H9 (cell line): ENCODE measurements around the gene MYOZ2. TPM values are rescaled to one million over a fixed set of nuclear protein-coding genes. Genes with fewer than 3 reads are reported as not detected.

Experiments
- DNase-seq: peaks from one replicate; pipeline ENCODE4 v3.0.0-alpha.2; 2017
- H2AFZ ChIP-seq: one replicate; pipeline ENCODE4 v1.6.1; 2013; ENCODE audit warnings: mild to moderate bottlenecking, low read length, control low read depth, moderate library complexity
- H2AK5ac ChIP-seq: 2 replicates; pipeline ENCODE4 v1.6.1; 2013; ENCODE audit warnings: low read length, control low read depth, mixed read lengths; ENCODE audit not compliant: insufficient read length
- H2BK120ac ChIP-seq: one replicate; pipeline ENCODE4 v1.6.1; 2013; ENCODE audit warnings: low read depth, mild to moderate bottlenecking, low read length, control low read depth, inconsistent platforms; ENCODE audit not compliant: poor library complexity, severe bottlenecking
- H2BK12ac ChIP-seq: 2 replicates; pipeline ENCODE4 v1.6.1; 2013; ENCODE audit warnings: low read length, control low read depth, mixed read lengths, low read depth; ENCODE audit not compliant: insufficient read length
- H2BK15ac ChIP-seq: 2 replicates; pipeline ENCODE4 v1.6.1; 2013; ENCODE audit warnings: low read depth, low read length, control low read depth
- H2BK20ac ChIP-seq: one replicate; pipeline ENCODE4 v1.6.1; 2013; ENCODE audit warnings: low read depth, mild to moderate bottlenecking, low read length, control low read depth, inconsistent platforms; ENCODE audit not compliant: poor library complexity, severe bottlenecking
- H2BK5ac ChIP-seq: 2 replicates; pipeline ENCODE4 v1.6.1; 2013; ENCODE audit warnings: low read length, control low read depth, mixed read lengths; ENCODE audit not compliant: insufficient read length
- H3K14ac ChIP-seq: 2 replicates; pipeline ENCODE4 v1.6.1; 2013; ENCODE audit warnings: low read length, control low read depth; ENCODE audit not compliant: insufficient read depth
- H3K18ac ChIP-seq: 2 replicates; pipeline ENCODE4 v1.6.1; 2013; ENCODE audit warnings: low read depth, mild to moderate bottlenecking, mixed read lengths, low read length, control low read depth; ENCODE audit not compliant: insufficient read length
- H3K23ac ChIP-seq: 2 replicates; pipeline ENCODE4 v1.6.1; 2013; ENCODE audit warnings: low read length, control low read depth, mixed read lengths, low read depth; ENCODE audit not compliant: insufficient read length
- H3K23me2 ChIP-seq: 2 replicates; pipeline ENCODE4 v1.6.1; 2013; ENCODE audit warnings: low read depth, mild to moderate bottlenecking, mixed read lengths, low read length, control low read depth; ENCODE audit not compliant: insufficient read length, poor library complexity, severe bottlenecking
- H3K27ac ChIP-seq: 2 replicates; pipeline ENCODE4 v1.5.1; 2013; ENCODE audit warnings: low read length, control low read depth, mixed read lengths, low read depth; ENCODE audit not compliant: insufficient read length
- H3K27me3 ChIP-seq: 2 replicates; pipeline ENCODE4 v1.6.1; 2013; ENCODE audit warnings: low read length, control low read depth, inconsistent platforms; ENCODE audit not compliant: insufficient read depth
- H3K4ac ChIP-seq: 2 replicates; pipeline ENCODE4 v1.6.1; 2013; ENCODE audit warnings: low read depth, mild to moderate bottlenecking, control low read depth, inconsistent platforms, low read length, moderate library complexity
- H3K4me1 ChIP-seq: 2 replicates; pipeline ENCODE4 v1.6.1; 2013; ENCODE audit warnings: low read length, control low read depth, inconsistent platforms; ENCODE audit not compliant: insufficient read depth
- H3K4me2 ChIP-seq: 2 replicates; pipeline ENCODE4 v1.6.1; 2013; ENCODE audit warnings: low read length, control low read depth, mixed read lengths; ENCODE audit not compliant: insufficient read length, insufficient read depth
- H3K56ac ChIP-seq: 2 replicates; pipeline ENCODE4 v1.6.1; 2013; ENCODE audit warnings: low read depth, mild to moderate bottlenecking, mixed read lengths, low read length, control low read depth; ENCODE audit not compliant: insufficient read length
- H3K79me1 ChIP-seq: 2 replicates; pipeline ENCODE4 v1.6.1; 2013; ENCODE audit warnings: low read depth, mild to moderate bottlenecking, moderate library complexity, low read length, control low read depth, inconsistent platforms; ENCODE audit not compliant: insufficient read depth, poor library complexity, severe bottlenecking
- H3K79me2 ChIP-seq: 2 replicates; pipeline ENCODE4 v1.6.1; 2013; ENCODE audit warnings: low read length, control low read depth, inconsistent platforms; ENCODE audit not compliant: insufficient read depth
- H3K9ac ChIP-seq: 2 replicates; pipeline ENCODE4 v1.6.1; 2013; ENCODE audit warnings: low read length, control low read depth, mixed read lengths; ENCODE audit not compliant: insufficient read length; ENCODE audit errors: extremely low read depth
- H3K9me3 ChIP-seq: one replicate; pipeline ENCODE4 v1.6.1; 2013; ENCODE audit warnings: low read depth, low read length, inconsistent platforms; ENCODE audit not compliant: control insufficient read depth
- H3T11ph ChIP-seq: one replicate; pipeline ENCODE4 v1.6.1; 2013; ENCODE audit warnings: mild to moderate bottlenecking, low read length, control low read depth, inconsistent platforms
- H4K20me1 ChIP-seq: one replicate; pipeline ENCODE4 v1.6.1; 2013; ENCODE audit not compliant: control insufficient read depth, insufficient read length, insufficient read depth
- H4K5ac ChIP-seq: 2 replicates; pipeline ENCODE4 v1.6.1; 2013; ENCODE audit warnings: low read depth, mild to moderate bottlenecking, mixed read lengths, low read length, control low read depth; ENCODE audit not compliant: insufficient read length
- H4K8ac ChIP-seq: replicated peaks from 2 replicates; pipeline ENCODE4 v1.6.1; 2013; ENCODE audit warnings: low read length, control low read depth, mixed read lengths, low read depth; ENCODE audit not compliant: insufficient read length
- H4K91ac ChIP-seq: 2 replicates; pipeline ENCODE4 v1.6.1; 2013; ENCODE audit warnings: low read depth, mild to moderate bottlenecking, moderate library complexity, mixed read lengths, low read length, control low read depth; ENCODE audit not compliant: insufficient read length
- H3K27ac Mint-ChIP-seq, 3 experiments: 2 replicates in 2 of 3; 3 replicates in 1 of 3; pipeline ENCODE4 v1.8.0; 2020 to 2021; ENCODE audit warnings: mixed read lengths in 3 of 3, mild to moderate bottlenecking in 1 of 3, moderate library complexity in 1 of 3
- H3K27me3 Mint-ChIP-seq: 2 replicates; pipeline ENCODE4 v1.8.0; 2021; ENCODE audit warnings: low read depth, mild to moderate bottlenecking, moderate library complexity, mixed read lengths
- H3K36me3 Mint-ChIP-seq, 3 experiments: 2 replicates in 2 of 3; 3 replicates in 1 of 3; pipeline ENCODE4 v1.8.0; 2020 to 2021; ENCODE audit warnings: low read depth in 3 of 3, mixed read lengths in 3 of 3; ENCODE audit not compliant: insufficient read depth in 1 of 3
- H3K4me1 Mint-ChIP-seq, 2 experiments: 2 replicates each; pipeline ENCODE4 v1.8.0; 2020; ENCODE audit warnings: mixed read lengths in 2 of 2
- H3K4me3 Mint-ChIP-seq, 2 experiments: 2 replicates in 1 of 2; 3 replicates in 1 of 2; pipeline ENCODE4 v1.8.0; 2020 to 2021; ENCODE audit warnings: mild to moderate bottlenecking in 2 of 2, mixed read lengths in 2 of 2, moderate library complexity in 1 of 2
- H3K9me3 Mint-ChIP-seq, 2 experiments: 2 replicates in 1 of 2; 3 replicates in 1 of 2; pipeline ENCODE4 v1.8.0; 2020; ENCODE audit warnings: mild to moderate bottlenecking in 2 of 2, mixed read lengths in 2 of 2, moderate library complexity in 1 of 2
- CTCF ChIP-seq: fragments of 200-600 bp; sonication (generic); conservative IDR thresholded peaks from 3 replicates; pipeline ENCODE4 v1.8.0; 2021; ENCODE audit warnings: antibody characterized with exemption, mild to moderate bottlenecking
- WGBS: extraction: QIAGEN DNeasy Blood & Tissue Kit; methylation state at CpG from one replicate; pipeline ENCODE4 v1.1.7; 2013; ENCODE audit warnings: missing lambda C conversion rate, low lambda C conversion rate, mixed read lengths; ENCODE audit not compliant: insufficient read length; ENCODE audit errors: extremely low coverage; 5-methylcytosine and 5-hydroxymethylcytosine counted together
- total RNA-seq: library from RNA; stranded (reverse); gene quantifications from 2 replicates; pipeline ENCODE4 v1.2.1, GENCODE V29; 2021

Gene MYOZ2
- total RNA-seq, 1 experiment from 2014 or later = not detected

DNA sequence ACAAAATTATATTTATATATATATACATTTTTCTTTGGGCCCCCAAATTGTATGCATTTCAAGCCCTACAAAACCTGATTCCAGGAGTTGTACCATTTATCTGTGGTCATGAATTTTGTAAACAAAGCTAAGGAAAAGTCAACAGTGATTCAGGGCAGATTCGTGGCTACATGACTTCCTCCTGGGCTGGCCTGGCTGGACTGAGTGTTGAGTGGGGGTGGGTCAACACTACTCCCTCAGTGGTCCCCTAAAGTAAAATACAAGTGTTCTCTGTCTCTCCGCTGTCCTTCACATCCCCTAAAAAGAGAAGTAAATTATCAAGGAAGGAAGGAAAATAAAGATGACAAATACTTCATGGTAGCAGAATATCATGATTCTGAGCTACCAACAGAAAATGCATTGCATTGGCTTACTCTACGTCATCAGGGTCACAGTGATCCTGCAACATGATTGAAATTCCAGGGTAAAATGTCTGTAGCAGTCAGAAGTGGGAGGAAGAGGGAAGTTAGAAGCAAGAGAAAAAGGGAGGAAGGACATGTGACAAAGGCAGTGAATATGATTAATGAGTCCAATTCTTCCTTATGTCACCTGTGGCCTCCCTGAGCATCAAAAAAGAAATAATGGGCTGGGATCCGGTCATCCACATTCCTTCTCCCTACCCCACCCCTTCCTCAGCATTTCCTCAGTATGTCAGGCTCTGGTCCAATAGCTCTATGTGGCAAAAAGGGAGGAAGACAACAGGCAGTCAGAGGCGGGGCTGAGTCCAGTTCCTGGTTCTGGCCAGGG lies 42.4 kb upstream of the MYOZ2 start:
- Histone ChIP-seq H3K18ac (no peak overlapping the region), H4K8ac (no peak overlapping the region), H2AK5ac (no peak overlapping the region), H3K14ac (no peak overlapping the region), H3K23me2 (no peaks in the 10 kb centered on the region), H2BK12ac (no peak overlapping the region), H3K56ac (no peak overlapping the region), H3K23ac (no peak overlapping the region), H2BK5ac (no peak overlapping the region), H2BK15ac (no peak overlapping the region), H4K20me1 (no peaks in the 10 kb centered on the region), H2AFZ (no peak overlapping the region), H3K79me1 (no peaks in the 10 kb centered on the region), H3K9me3 (no peaks in the 10 kb centered on the region), H2BK20ac (no peak overlapping the region), H3K27me3 (no peaks in the 10 kb centered on the region), H3K9ac (no peak overlapping the region), H3K4me1 (no peaks in the 10 kb centered on the region), H3K27ac (no peak overlapping the region), H4K5ac (no peak overlapping the region), H3K79me2 (no peaks in the 10 kb centered on the region), H3K4me2 (no peak overlapping the region), H3K4ac (no peak overlapping the region), H4K91ac (no peak overlapping the region), H2BK120ac (no peak overlapping the region), H3T11ph (no peak overlapping the region)
- TF ChIP-seq CTCF = no peak
- H3K36me3 Mint-ChIP-seq = no peaks in the 10 kb centered on the region
- H3K27me3 Mint-ChIP-seq = no peaks in the 10 kb centered on the region; the same call in 1 of the 2 replicates
- no peak overlapping the region for H3K27ac Mint-ChIP-seq
- H3K9me3 Mint-ChIP-seq = no peaks in the 10 kb centered on the region
- no CpG with 5 or more reads among the region's 5 CpGs for WGBS
- no peak overlapping the region for H3K4me3 Mint-ChIP-seq
- no peak for DNase-seq
- H3K4me1 Mint-ChIP-seq = peaks cover 4% of the 10 kb centered on the region in 2 experiments; a peak in 3 of 4 replicates
